ENCODE results near the gene CTR9. TPM values are rescaled to one million over a fixed set of nuclear protein-coding genes. Genes with fewer than 3 reads are reported as not detected.
A peak's percentile ranks its signal among the peaks of the same experiment; 100 is the strongest.

CTR9 gene
- total and polyA plus RNA-seq, 2 of the 8 experiments (the other 6 are each of a cell fraction or from before 2014, with no cell fraction given), result 6.1 to 37.7 TPM

- 88% methylated on average over 2 of the region's 2 CpGs; no CpG with 5 or more reads in 1 of the 2 experiments for WGBS, 2 experiments (ENCODE audit: extremely low coverage in 1 of 2, insufficient coverage in 1 of 2, insufficient read length in 1 of 2, insufficient replicate concordance in 2 of 2, low coverage in 1 of 2, low lambda C conversion rate in 2 of 2, missing lambda C conversion rate in 1 of 2)
- CTCF ChIA-PET (ENCODE audit: partially characterized antibody), result interaction anchor here (0.6 to 1.9 kb wide), 5 partner anchors 9 to 373 kb away, joined by 3 to 6 read pairs (median 3); no protein-coding TSS in a partner anchor
- peaks cover 0 to 5% (median 2%) of the 10 kb centered on the region in 4 experiments; a peak in 2 of 7 replicates for H3K4me1 ChIP-seq (replicated peaks in 1 of 4; ENCODE audit: control insufficient read depth in 3 of 4, insufficient read depth in 4 of 4, low read length in 3 of 4)
- DNase-seq (ENCODE audit: low read depth in 1 of 2, low spot score in 2 of 2) (no peak), FAIRE-seq (no peak)
- no peak overlapping the region for H3K27ac ChIP-seq (ENCODE audit: low read depth, low read length)
- peaks cover 0 to 2% (median 0%) of the 10 kb centered on the region in 4 experiments; a peak in 2 of 7 replicates for H3K27me3 ChIP-seq (replicated peaks in 1 of 4; ENCODE audit: control insufficient read depth in 3 of 4, extremely low read depth in 1 of 4, insufficient read depth in 3 of 4, low read length in 3 of 4)
- TF ChIP-seq, protein P1, sequence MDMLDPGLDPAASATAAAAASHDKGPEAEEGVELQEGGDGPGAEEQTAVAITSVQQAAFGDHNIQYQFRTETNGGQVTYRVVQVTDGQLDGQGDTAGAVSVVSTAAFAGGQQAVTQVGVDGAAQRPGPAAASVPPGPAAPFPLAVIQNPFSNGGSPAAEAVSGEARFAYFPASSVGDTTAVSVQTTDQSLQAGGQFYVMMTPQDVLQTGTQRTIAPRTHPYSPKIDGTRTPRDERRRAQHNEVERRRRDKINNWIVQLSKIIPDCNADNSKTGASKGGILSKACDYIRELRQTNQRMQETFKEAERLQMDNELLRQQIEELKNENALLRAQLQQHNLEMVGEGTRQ (IDR thresholded peaks at IDR 0.05; ENCODE audit: low read length), result no peak
- TF ChIP-seq SIN3A (conservative IDR thresholded peaks at IDR 0.05 in 1 of 2, IDR thresholded peaks at IDR 0.05 in 1 of 2; ENCODE audit: low read depth in 1 of 2, low read length in 2 of 2) (no peak), YY1 (IDR thresholded peaks at IDR 0.05; ENCODE audit: low read depth, low read length) (no peak), CTBP2 (IDR thresholded peaks at IDR 0.05; ENCODE audit: borderline replicate concordance, insufficient read depth, insufficient read length, low read length) (no peak), GABPA (IDR thresholded peaks at IDR 0.05; ENCODE audit: borderline replicate concordance, insufficient read depth, low read length) (no peak), POLR2AphosphoS5 (IDR thresholded peaks at IDR 0.05; ENCODE audit: low read depth, low read length) (peak; percentile 87), ATF2 (IDR thresholded peaks at IDR 0.05; ENCODE audit: low read length) (no peak), TAF1 (IDR thresholded peaks at IDR 0.05; ENCODE audit: low read depth, low read length) (no peak), CEBPB (IDR thresholded peaks at IDR 0.05; ENCODE audit: low read depth, low read length) (no peak), POLR2A (IDR thresholded peaks at IDR 0.05; ENCODE audit: control extremely low read depth in 1 of 2, low read depth in 2 of 2, low read length in 2 of 2) (peak in 1 of 2 experiments; percentile 75), TAF7 (optimal IDR thresholded peaks at IDR 0.05; ENCODE audit: borderline replicate concordance, low read depth, low read length) (peak; percentile 24)
- no peak overlapping the region for H4K5ac ChIP-seq (ENCODE audit: insufficient read length, low read depth, low read length)
- H3K9ac ChIP-seq (replicated peaks in 1 of 4; ENCODE audit: extremely low read depth in 1 of 4, low read depth in 3 of 4, low read length in 3 of 4), result no peak overlapping the region
- H3K4ac ChIP-seq (replicated peaks; ENCODE audit: insufficient read length, low read depth, low read length), result no peak overlapping the region
- no peak overlapping the region for H3K18ac ChIP-seq (ENCODE audit: extremely low read depth, low read length)
- no peak overlapping the region for H4K91ac ChIP-seq (replicated peaks; ENCODE audit: insufficient read length, low read length)
- H3K56ac ChIP-seq (replicated peaks; ENCODE audit: insufficient read length, low read depth, low read length), result no peak overlapping the region
- H2AFZ ChIP-seq (ENCODE audit: low read length), result no peak overlapping the region
- H3K4me3 ChIP-seq (ENCODE audit: extremely low read depth in 1 of 4, insufficient read depth in 2 of 4, low read depth in 3 of 4, low read length in 4 of 4), result no peak overlapping the region
- no peak overlapping the region for H3K14ac ChIP-seq (ENCODE audit: insufficient read length)
- no peak overlapping the region for H2AK5ac ChIP-seq (ENCODE audit: low read depth, low read length)
- no peak overlapping the region for H2BK12ac ChIP-seq (ENCODE audit: low read depth, low read length)
- no peak overlapping the region for H3K4me2 ChIP-seq (ENCODE audit: insufficient read depth in 1 of 2, low read depth in 2 of 2, low read length in 2 of 2)
- POLR2A ChIA-PET (ENCODE audit: partially characterized antibody), result interaction anchor here (0.8 to 28.5 kb wide), 20 partner anchors 10 to 220 kb away, joined by 3 to 595 read pairs (median 4); partner anchors contain the start of genes EIF4G2 and ZBED5
- no peaks in the 10 kb centered on the region for H3K9me3 ChIP-seq (ENCODE audit: insufficient read depth in 2 of 2, low read depth in 1 of 2, low read length in 1 of 2)
- H3K79me1 ChIP-seq (ENCODE audit: low read depth, low read length), result no peaks in the 10 kb centered on the region
- no peak overlapping the region for H3K23ac ChIP-seq (ENCODE audit: insufficient read length)
- no peak overlapping the region for H2BK5ac ChIP-seq (ENCODE audit: low read depth, low read length)
- H3K79me2 ChIP-seq (ENCODE audit: control insufficient read depth in 1 of 2, insufficient read depth in 2 of 2, low read length in 2 of 2), result no peaks in the 10 kb centered on the region
- H4K20me1 ChIP-seq (replicated peaks in 1 of 2; ENCODE audit: control insufficient read depth in 1 of 2, insufficient read depth in 2 of 2, low read length in 2 of 2), result peaks cover 2 to 5% of the 10 kb centered on the region in 2 experiments
- H2BK15ac ChIP-seq (ENCODE audit: low read length), result no peak overlapping the region
- H3K36me3 ChIP-seq (ENCODE audit: control insufficient read depth in 2 of 4, insufficient read depth in 4 of 4, low read length in 3 of 4), result peaks cover 37 to 53% (median 50%) of the 10 kb centered on the region in 4 experiments
- H2BK20ac ChIP-seq (ENCODE audit: low read length), result no peak overlapping the region
- H4K8ac ChIP-seq (ENCODE audit: extremely low read depth, insufficient read depth, low read length), result no peak overlapping the region
- no peak overlapping the region for H2BK120ac ChIP-seq (replicated peaks; ENCODE audit: low read depth, low read length)
- H3K23me2 ChIP-seq (ENCODE audit: low read depth, low read length), result no peaks in the 10 kb centered on the region; the same call in 1 of the 2 replicates
Observed at GRCh38 chr11:10796191-10796590, 45.1 kb downstream of the CTR9 start.

Data from H1 (cell line).